ENCODE results near the gene RALB.

Gene RALB, protein sequence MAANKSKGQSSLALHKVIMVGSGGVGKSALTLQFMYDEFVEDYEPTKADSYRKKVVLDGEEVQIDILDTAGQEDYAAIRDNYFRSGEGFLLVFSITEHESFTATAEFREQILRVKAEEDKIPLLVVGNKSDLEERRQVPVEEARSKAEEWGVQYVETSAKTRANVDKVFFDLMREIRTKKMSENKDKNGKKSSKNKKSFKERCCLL

DNA sequence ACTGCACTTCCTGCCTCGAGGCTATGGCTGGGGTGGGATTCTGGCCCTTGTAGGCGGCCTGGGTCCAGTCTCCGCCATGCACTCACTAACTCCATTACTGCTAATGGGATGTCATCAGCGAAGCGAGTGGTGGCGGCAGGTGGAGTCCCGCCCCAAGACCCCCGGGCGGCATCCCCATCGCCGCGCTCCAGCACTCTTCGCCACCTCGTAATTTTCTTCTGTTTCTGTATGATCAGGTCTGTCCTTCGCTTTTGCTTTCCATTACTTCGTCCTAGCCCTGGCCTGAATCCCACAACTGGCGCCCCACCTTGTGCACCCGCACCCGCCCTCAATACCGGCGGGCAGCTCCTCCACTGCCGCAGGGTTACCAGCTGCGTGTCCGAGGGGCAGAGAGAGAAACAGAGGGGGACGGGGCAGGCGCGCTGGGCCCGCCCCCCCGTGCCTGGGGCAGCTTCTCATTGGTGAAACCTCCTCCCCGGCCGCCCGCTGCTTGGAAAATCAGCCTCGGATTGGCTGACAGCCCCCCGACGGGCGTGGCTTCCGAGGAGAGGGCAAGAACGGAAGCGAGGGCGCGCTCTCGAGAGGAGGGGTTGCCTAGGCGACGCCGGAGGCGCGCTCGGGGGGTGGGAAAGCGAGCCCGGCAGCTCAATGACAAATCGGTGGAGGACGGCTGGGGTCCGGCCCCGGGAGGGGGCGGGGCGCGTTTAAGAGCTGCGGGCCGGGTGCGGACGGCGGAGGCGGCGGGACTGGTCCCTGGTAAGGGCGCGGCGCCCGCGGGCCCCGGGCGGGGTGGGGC lies at the start of gene RALB:
Gene RALB, plus strand, starts transcription at position 628 of the 796 bp plus-strand sequence. CDS start 25,813 bp downstream, outside the sequence.
- DNase-seq (ENCODE audit: low read depth in 2 of 2): peak; percentile 97 to 99

DNA sequence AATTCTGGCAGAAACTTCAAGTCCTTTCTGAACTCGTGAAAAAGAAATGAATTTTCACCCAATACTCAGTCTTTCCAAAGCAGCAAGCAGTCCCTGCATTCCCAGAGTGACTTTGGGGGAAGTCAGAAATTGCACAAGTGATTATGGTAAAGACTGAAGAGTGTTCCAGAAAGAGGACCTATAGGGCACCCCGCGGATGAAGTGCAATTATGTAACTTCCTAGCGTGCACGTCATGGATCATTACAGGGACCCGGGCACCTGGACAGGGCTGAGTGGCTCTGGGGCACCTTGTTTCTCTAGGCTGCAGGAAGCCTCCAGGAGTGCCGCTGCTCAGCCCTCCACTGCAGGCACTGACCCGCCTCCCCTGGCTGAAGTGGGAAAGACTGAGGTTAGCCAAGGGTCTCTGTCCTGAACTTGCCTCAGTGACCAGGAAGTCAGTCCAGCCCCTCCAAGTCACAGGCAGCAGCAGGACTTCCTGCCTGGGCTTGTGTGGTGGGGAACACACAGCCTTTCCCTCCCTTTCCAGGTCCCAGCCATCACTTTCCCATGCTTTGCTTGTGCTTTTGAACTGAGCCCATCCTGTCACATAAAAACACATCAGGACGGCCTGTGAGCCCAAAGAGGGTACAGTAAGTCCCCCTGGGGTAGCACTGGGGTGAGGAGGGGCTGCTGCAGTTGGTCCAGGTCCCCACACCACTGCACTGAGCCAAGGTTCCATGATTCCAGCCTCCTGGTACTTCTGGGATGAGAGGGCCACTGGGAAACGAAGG lies 49.2 kb upstream of the RALB start:
- no peak for DNase-seq (ENCODE audit: low read depth in 2 of 2)

DNA sequence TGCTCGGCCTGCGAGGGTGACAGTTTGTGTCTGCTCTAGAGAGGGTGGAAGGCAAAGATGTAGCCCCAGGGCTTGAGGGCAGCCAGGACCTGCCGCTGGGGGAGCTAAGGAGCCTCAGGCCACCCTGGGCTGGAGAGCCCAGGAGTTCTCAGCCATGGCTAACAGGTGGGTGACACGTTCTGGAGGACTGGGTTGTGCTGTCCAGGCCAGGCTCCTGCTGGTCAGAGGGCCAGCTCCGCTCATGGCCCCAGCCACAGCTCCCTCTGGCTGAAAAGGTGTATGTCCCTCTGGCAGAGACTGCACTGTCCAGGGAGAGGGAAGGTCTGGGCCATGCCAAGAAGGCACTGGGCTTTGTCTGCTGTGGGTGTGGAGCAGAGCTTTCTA lies 48.6 kb upstream of the RALB start:
- no peak for DNase-seq (ENCODE audit: low read depth in 2 of 2)

DNA sequence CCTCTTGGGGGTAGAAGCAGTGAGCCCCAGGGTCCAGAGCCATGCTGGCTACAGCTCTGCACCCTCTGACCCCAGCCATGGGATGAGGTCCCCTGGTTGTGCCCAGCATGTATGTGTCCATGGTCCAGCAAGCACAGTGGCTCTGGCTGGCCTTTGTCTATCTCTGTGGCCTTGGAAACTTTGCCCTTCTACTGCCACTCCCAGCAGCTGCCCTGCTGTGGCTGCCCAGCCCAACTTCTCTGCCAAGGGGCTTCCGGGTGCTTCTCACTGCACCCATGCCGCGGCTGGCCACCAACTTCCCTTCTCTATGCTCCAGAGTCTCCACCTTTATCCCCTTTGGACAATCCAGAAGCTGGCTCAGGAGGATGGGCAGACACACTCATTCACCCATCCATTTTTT lies 48.2 kb upstream of the RALB start:
- DNase-seq (ENCODE audit: low read depth in 2 of 2): no peak

DNA sequence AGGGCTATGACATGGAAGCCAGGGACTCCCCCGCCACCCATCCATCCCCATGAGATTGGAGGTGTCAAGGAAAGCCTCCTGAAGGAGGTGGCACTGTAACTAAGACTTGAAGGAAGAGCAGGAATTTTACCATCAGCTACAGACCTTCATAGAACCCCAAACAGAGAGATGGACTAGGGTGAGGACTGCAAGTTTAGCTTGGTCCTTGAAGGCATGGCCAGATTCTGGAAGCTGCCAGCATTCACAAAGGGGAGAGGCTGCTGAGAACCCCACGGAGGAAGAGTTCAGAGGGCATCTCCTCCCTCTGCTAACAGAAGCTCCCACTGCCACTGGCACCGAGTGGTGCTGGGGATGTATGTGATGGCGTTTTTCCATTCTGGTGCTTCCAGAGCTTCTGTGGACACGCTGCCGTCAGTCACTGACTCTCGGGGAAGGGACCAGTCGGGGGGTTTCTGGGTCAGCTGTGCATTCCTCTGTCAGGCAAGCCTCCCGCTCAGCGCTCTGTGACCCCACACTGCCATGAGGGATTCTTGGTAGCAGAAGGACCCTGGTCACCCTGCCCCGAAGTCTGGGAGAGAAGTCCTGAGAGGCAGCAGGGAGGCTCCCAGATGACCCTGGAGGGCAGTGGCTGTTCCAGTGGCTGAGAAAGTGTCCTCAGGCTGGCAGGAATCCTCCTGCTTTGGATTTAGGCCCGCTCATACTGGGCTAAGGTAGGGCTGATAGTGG lies 47.5 kb upstream of the RALB start:
- no peak for DNase-seq (ENCODE audit: low read depth in 2 of 2)

DNA sequence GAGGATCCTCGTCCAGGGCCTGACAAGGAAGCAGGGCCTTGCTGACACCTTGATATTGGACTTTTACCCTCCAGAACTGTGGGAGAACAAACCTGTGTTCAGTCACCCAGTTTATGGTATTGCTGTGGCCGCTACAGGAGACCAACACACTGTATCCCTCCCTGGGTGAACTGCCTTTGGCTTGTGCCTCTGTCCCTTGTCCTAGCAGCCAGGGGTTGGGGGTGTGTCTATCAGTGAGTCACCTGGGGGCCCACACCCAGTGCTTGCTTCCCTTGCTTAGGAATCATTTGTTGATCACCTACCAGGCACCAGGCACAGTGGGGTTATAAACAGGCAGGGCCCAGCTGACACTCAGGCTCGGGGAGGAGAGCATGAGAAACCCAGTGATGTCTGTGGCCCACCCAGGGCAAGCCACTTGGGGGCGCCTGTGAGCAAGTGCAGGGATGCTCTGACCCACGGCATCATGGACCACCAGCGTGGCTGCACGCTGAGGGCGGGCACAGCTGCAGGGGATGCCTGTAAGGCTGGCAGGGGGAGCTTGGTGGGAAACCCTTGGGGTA lies 46.5 kb upstream of the RALB start:
- peak in 1 of 2 donors; percentile 47 for DNase-seq (ENCODE audit: low read depth in 2 of 2)

DNA sequence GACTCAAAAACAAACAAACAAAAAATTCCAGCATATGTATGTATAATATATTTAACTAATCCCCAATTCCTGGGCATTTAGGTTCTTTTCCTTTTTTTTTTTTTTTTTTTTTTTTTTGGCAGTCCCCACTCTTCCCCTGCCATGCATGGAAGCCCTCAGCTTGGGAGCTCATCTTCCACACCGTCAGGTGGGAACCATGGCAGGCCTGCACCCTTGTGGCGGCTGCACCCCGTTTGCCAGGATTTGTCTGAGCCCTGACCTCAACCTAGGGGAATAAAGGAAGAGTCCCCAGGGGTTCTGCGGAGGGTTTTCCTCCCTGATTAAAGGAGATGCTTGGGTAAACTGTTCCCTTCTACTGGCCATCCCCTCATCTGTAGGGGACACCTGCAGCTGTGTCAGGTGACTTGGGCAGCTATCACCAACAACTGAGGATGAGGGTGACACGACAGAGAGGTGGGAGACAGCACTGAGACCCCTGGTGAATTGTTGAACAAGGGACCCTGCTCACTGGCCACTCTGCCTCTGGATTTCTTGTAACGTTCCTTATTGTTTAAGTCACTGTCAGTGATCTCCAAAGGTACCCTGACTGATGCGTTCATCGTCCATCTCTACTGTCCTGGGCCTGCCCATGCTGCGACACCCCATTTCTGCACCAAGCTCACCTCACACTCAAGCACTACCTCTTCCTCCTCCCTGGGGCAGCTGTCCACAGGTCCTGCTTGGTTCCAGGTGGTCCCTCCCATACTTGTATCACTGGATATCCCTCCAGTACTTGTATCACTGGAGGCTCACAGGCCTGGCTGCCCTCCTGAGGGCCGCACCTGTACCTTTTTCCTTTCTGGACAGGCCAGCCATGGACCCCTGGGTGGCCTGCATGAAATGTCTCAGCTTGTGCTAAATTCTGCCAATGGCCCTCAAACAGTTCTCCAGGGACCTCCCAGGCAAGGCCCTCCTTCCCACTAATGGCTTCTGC lies 44.0 kb upstream of the RALB start:
- no peak for DNase-seq (ENCODE audit: low read depth in 2 of 2)

DNA sequence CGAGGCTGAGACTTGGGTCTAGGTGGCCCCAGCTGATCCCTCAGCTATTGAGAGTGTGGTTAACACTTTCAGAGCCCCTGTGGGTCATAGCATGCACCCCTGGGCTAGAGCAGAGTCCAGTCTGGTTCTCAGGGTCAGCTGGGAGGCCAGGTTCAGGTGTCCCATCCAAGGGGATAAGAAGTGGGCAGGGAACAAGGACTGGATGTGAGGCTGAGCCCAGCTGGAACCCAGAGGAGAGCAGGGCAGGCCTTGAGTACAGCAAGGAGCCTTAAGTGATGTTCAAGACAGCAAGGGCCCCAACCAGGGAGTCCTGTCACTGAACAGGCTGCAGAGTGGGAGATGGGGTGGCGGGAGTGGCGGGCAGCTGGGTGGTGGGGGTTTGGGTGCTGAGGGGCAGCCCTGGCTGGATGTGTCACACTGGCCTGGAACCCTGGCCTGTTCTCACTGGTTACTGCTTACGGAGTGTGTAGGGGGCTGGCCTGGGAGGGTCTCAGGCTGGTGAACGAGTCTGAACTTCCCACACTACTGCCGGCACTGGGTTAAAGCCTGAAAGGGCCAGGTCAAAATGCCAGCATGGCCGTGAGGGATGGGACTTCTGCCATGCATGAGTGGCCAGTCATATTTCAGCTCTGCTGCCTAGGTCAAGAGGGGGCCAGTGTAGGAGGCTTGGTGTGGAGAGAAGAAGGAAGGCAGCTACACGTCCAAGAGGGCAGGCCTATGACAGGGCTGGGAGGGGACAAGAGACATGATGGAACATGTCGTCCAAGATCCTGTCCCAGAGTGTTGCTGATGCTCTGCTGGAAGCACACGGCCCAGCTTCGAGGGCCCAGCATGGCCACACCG lies 43.0 kb upstream of the RALB start:
- DNase-seq (ENCODE audit: low read depth in 2 of 2): no peak

DNA sequence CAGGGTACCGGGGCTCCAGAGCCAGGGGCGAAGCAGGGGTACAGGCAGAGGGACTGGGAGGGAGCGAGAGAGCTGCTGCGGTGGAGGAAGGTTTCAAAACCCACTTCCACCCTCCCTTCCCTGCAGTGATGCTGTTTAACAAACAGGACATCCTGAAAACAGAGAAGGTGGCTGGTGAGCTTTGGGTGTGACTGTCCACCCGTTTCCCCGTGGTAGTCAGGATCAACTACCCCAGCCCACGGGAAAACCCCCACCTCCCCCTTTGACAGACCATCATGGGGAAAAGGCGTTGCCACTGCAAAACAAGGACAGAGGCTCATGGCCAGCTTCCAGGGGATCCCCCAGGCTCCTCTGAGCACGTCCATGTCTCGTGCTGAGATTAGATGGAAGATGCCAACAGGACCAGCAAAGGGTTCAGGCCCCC lies 42.4 kb upstream of the RALB start:
- no peak for DNase-seq (ENCODE audit: low read depth in 2 of 2)

DNA sequence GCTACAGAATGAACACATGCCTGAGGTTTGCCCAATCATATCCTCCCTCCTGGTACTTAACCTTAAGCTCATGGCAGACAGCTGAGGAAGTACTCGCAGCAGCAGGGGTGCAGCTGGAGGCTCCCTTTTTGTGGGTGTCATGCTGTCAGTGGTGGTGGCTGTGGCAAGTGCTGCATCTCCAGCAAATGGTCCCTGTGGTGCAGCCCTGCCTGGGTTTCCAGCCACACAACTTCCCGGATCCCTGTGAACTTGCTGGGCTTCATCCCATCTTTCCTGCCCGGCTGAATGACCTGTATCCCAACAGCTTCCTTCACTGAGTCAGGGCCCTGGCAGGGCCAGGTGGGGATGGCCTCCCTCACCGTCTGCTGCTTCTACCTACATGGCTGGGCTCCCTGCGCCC lies 34.5 kb upstream of the RALB start:
- no peak for DNase-seq (ENCODE audit: low read depth in 2 of 2)

DNA sequence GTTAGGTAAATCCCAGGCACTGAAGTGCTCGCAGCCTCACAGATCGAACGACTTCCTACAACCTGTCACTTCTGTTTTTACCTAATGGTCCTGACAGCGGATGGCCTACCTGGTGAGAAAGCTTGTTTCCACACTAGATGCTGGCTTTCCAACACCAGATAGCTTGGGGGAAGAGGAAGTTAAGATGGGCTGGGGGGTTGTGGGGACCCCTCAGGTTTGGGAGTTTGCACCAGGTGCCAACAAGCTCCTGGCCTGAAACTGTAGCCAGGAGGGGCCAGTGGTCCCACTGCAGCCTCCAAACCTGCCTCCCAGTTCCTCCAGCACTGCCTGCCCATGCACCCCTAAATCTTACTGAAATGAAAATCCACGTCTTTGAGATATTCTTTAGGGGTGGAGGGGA lies 33.4 kb upstream of the RALB start:
- DNase-seq (ENCODE audit: low read depth in 2 of 2): no peak

DNA sequence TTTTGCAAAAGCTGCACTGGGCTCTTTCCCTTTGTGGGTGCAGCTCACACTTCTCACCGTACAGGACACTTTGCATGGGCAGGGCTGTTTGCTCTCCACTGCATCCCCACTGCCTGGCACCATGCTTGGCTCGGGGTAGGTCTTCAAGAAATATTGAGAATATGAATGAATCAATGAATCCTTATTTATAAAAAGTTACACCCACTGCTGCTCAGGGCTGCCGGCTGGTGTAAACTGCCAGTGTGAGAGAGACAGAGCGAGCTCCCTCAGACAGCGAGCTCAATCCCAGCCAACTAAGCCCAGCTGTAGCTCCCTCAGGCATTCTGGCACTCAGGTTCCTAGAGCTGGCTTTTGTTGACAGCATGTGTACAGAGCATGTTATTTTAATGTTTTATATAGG lies 32.9 kb upstream of the RALB start:
- no peak for DNase-seq (ENCODE audit: low read depth in 2 of 2)

DNA sequence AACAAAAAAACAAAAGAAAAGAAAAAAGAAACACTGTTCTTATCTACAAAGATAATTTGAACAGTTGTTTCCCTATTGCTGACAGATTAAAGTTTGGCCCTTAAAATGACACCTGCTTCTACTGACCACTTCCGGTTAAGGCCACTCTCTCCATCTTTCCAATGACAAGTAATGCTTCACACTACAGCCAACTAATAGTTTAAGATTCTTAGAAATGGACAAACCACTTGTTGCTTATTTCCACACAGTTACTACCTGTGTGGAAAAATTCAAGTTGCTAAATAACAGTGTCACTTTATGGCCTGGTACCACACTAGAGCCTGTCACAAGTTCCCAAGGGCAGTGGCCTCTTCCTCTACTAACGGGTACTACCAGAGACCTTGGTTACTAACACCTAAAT lies 31.9 kb upstream of the RALB start:
- DNase-seq (ENCODE audit: low read depth in 2 of 2): no peak

DNA sequence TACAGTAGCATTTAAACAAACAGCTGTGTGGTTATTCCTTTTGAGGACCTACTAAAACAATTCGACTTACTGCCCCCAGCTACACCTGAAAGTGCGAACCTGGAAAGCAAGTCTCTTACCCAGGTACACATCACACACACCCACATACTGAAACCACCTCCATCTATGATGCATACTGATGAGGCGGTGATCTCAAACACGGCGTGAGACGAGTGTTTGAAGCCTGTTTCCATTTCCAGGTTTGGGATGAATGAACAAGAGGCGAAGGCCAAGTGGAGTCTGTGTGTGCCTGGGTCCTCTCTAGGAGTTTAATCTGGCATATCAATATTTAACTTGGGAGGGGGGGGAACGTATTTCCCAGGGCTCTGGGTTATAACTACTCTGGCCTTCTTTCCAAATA lies 31.0 kb upstream of the RALB start:
- no peak for DNase-seq (ENCODE audit: low read depth in 2 of 2)

DNA sequence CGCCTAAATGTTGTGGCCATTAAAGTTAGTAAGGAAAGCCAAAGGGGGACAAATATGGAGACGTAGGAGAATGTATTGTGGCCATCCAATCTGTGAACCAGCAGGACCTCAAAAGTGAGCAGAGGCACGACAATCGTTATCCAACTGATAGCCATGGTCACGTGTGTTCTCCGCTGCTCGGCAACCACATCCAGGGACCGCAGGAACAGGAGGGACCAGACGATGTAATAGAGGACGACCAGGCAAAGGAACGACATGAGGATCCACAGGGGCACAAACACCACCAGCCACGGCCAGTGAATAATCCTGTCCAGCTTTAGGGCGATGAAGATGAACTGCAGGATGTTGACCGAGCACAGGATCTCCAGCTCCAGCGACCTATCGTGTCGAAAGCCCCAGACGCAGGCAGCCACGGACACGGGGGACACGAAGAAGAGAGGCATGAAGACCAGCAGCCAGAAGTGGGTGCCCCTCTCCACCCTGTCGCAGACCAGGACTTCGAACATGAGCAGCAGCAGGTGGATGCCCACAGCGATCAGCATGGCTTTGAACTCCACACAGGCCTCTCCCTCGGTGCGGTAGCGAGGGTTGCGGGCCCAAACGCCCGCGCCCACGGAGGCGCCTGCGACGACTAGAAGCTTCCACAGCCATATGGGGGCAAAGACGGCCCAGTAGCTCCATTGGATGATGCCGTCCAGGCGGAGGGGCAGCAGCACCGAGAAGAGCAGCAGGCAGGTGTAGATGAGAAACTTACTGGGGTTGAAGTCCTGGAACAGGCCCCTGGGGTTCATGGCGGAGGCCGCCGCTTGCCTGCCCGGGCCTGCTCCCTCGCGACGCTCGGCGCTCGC lies 30.2 kb upstream of the RALB start:
- no peak for DNase-seq (ENCODE audit: low read depth in 2 of 2)

DNA sequence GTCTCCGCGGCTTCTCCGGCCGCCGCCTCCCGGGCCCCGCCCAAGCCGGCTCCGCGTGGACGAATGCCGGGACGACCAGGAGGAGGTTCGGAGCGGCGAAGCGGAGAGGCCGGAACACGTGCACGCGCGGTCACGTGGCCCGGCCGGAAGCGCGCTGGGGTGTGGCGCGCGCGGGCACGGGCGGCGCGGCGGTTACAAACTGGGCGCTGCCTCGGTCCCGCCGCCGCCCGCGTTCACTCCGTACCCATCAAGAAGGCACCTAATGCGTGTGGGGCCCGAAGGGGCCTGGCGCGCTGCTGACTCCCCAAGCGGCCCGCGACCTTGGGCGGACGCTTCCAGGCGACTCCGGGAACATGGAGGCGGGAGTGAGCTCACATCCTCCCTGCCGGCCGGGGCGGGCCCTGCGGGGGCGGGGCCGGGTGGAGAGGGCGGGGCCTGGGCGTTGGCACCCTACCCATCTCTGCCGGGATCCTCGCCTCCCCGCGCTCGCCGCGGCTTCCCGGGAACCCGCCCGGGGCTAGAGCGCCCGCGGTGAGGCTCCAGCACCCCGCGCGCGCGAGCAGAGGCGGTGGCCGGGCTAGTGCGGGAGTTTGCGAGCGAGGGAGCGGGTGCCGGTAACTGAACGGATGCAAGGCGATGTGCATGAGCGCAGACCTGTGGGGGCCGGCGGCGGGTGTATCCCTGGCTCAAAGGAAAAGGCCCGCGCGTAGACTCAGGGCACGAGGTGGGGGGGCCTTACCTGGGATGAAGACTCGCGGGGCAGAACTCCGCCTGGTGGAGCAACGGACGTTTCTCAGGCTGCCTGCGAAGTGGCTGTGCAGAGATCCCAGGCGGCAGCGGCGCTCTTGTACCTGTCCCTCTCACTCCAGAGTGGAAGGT lies 29.4 kb upstream of the RALB start, which contains the start of gene TMEM185B:
Gene TMEM185B, minus strand, starts transcription at position 367 of the 879 bp plus-strand sequence. CDS start 424 bp downstream, outside the sequence.
- peak; percentile 79 to 86 for DNase-seq (ENCODE audit: low read depth in 2 of 2)

DNA sequence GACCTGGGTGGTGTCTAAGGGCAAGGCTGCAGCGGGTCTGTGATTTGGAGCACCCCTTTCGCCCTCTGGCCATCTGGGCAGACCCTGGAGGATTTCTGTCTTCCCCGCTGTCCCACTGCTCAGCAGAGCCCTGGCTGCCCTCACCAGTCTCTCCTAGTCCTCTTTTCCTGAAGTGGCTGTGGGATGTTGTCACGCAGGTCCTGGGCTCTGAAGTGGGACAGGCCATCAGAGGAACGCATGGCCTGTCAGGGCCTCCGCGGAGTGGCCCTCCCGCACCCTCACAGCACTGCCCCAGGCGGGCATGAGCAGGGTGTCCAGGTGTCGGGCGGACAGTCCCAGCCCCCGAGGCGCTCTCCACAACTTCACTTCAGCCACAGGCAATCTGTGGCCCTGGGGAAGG lies 28.4 kb upstream of the RALB start:
- no peak for DNase-seq (ENCODE audit: low read depth in 2 of 2)

Measured in stimulated activated CD4-positive, alpha-beta T cell treated with anti-CD3 and anti-CD28 coated beads, Interleukin-15, amount 100 ng/mL, for 48 hours (primary cell).